ENCODE data around the gene CD3G. TPM values are rescaled to one million over a fixed set of nuclear protein-coding genes. Genes with fewer than 3 reads are reported as not detected.
A peak's percentile ranks its signal among the peaks of the same experiment; 100 is the strongest.

CD3G gene
- polyA plus RNA-seq, 3 donors: 0.84 to 1.9 TPM; not detected in 1

DNA sequence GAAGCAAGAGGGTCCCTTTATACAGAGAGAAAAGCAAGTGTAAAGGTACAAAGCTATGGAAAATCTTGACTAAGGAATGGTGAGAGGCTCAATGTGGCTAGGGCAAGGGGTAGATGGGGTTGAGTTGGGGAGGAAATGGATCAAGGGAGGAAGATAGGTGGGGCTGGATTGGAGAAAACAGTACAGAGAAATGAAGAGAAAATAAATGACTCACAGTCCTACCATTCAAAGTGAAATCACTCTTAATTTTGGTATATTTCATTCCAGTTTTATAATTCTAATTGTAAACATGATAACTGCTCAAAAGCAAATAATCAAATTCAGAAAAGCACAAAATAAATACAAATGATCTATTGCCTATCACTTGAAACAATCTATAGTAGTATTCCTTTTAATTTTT, 31.8 kb downstream of the CD3G start:
- no peak for DNase-seq
- no peak overlapping the region for H3K4me3 Mint-ChIP-seq
- H3K9me3 Mint-ChIP-seq: no peaks in the 10 kb centered on the region
- Histone ChIP-seq H3K9ac (ENCODE audit: insufficient read depth, low read length, poor library complexity, severe bottlenecking) (no peak overlapping the region), H3K36me3 (replicated peaks in 1 of 2; ENCODE audit: control insufficient read depth in 1 of 2, insufficient read depth in 2 of 2, low read length in 2 of 2) (peaks cover 96 to 100% of the 10 kb centered on the region in 2 donors), H3K4me1 (ENCODE audit: control insufficient read depth in 1 of 2, insufficient read depth in 2 of 2, low read length in 2 of 2) (no peaks in the 10 kb centered on the region), H3K79me2 (ENCODE audit: insufficient read depth, low read length) (no peaks in the 10 kb centered on the region), H4K20me1 (ENCODE audit: insufficient read depth, low read length) (no peaks in the 10 kb centered on the region), H2AFZ (ENCODE audit: insufficient read depth, low read depth, low read length, poor library complexity, severe bottlenecking) (no peak overlapping the region), H3K9me3 (replicated peaks in 1 of 2; ENCODE audit: control insufficient read depth in 1 of 2, insufficient read depth in 1 of 2, low read length in 2 of 2) (no peaks in the 10 kb centered on the region), H3K4me3 (replicated peaks in 1 of 3; ENCODE audit: low read depth in 2 of 3, low read length in 3 of 3) (no peak overlapping the region), H3K27me3 (ENCODE audit: control insufficient read depth in 2 of 2, insufficient read depth in 2 of 2, low read length in 2 of 2) (no peaks in the 10 kb centered on the region), H3K4me2 (replicated peaks; ENCODE audit: extremely low read depth, low read length, poor library complexity, severe bottlenecking) (no peak overlapping the region), H3K27ac (ENCODE audit: low read depth in 1 of 2, low read length in 2 of 2) (no peak overlapping the region)
- no peaks in the 10 kb centered on the region for H3K4me1 Mint-ChIP-seq
- H3K36me3 Mint-ChIP-seq: peaks cover 91 to 98% of the 10 kb centered on the region in 2 donors
- peak overlapping the region in 2 of 7 donors; percentile 23 to 27 for H3K27ac Mint-ChIP-seq
- no peak for TF ChIP-seq CTCF (IDR thresholded peaks at IDR 0.05)
- intact Hi-C loops (cut with micrococcal nuclease): no loop called here
- peaks cover 0 to 2% (median 0%) of the 10 kb centered on the region in 3 donors for H3K27me3 Mint-ChIP-seq (ENCODE audit: low read depth in 3 of 3)

GRCh38 chr11:118379497-118379896, 35.4 kb downstream of the CD3G start:
- no peak for DNase-seq
- Histone ChIP-seq H2AFZ (ENCODE audit: insufficient read depth, low read depth, low read length, poor library complexity, severe bottlenecking) (no peak overlapping the region), H3K4me1 (ENCODE audit: control insufficient read depth in 1 of 2, insufficient read depth in 2 of 2, low read length in 2 of 2) (no peaks in the 10 kb centered on the region), H3K27me3 (ENCODE audit: control insufficient read depth in 2 of 2, insufficient read depth in 2 of 2, low read length in 2 of 2) (no peaks in the 10 kb centered on the region), H3K9ac (ENCODE audit: insufficient read depth, low read length, poor library complexity, severe bottlenecking) (no peak overlapping the region), H3K9me3 (replicated peaks in 1 of 2; ENCODE audit: control insufficient read depth in 1 of 2, insufficient read depth in 1 of 2, low read length in 2 of 2) (no peaks in the 10 kb centered on the region), H3K79me2 (ENCODE audit: insufficient read depth, low read length) (no peaks in the 10 kb centered on the region), H3K27ac (ENCODE audit: low read depth in 1 of 2, low read length in 2 of 2) (no peak overlapping the region), H4K20me1 (ENCODE audit: insufficient read depth, low read length) (no peaks in the 10 kb centered on the region), H3K4me2 (replicated peaks; ENCODE audit: extremely low read depth, low read length, poor library complexity, severe bottlenecking) (no peak overlapping the region), H3K4me3 (replicated peaks in 1 of 3; ENCODE audit: low read depth in 2 of 3, low read length in 3 of 3) (no peak overlapping the region), H3K36me3 (replicated peaks in 1 of 2; ENCODE audit: control insufficient read depth in 1 of 2, insufficient read depth in 2 of 2, low read length in 2 of 2) (peaks cover 96 to 100% of the 10 kb centered on the region in 2 donors)
- WGBS (ENCODE audit: insufficient coverage): 97% methylated on average over 3 of the region's 4 CpGs
- no peaks in the 10 kb centered on the region for H3K4me1 Mint-ChIP-seq
- peaks cover 0 to 2% (median 0%) of the 10 kb centered on the region in 3 donors for H3K27me3 Mint-ChIP-seq (ENCODE audit: low read depth in 3 of 3)
- intact Hi-C loops (cut with micrococcal nuclease): no loop called here
- no peak overlapping the region for H3K4me3 Mint-ChIP-seq
- TF ChIP-seq CTCF (IDR thresholded peaks at IDR 0.05): no peak
- no peaks in the 10 kb centered on the region for H3K9me3 Mint-ChIP-seq
- H3K36me3 Mint-ChIP-seq: peaks cover 87 to 96% of the 10 kb centered on the region in 2 donors
- H3K27ac Mint-ChIP-seq: no peak overlapping the region

Data from CD14-positive monocyte (primary cell).